H4 (cell line): ENCODE measurements around the gene SRF. TPM values are rescaled to one million over a fixed set of nuclear protein-coding genes. Genes with fewer than 3 reads are reported as not detected.

Experiments used
- DNase-seq: peaks from one replicate; pipeline ENCODE4 v3.0.0-alpha.2; 2015; ENCODE audit warnings: low spot score
- total RNA-seq: library from RNA; depleted of rRNA; stranded (reverse); fragments of >200 nt; shearing (Covaris generic); gene quantifications from 2 replicates; pipeline ENCODE4 v1.2.3, GENCODE V29; 2014

SRF gene
- total RNA-seq, 1 experiment from 2014 or later = 11.0 TPM

GRCh38 chr6:43147691-43148477 lies 23.2 kb upstream of the SRF start:
- no peak for DNase-seq

- no peak for DNase-seq
Observed at GRCh38 chr6:43149265-43149664, 21.8 kb upstream of the SRF start.

- no peak for DNase-seq
Observed at GRCh38 chr6:43150051-43150751, 20.9 kb upstream of the SRF start.

GRCh38 chr6:43159599-43159998 lies 11.5 kb upstream of the SRF start:
- DNase-seq = no peak

GRCh38 chr6:43163899-43164298 lies 7.2 kb upstream of the SRF start:
- DNase-seq = no peak

GRCh38 chr6:43170417-43170930 lies 595 bp upstream of the SRF start:
- peak; percentile 89 for DNase-seq

GRCh38 chr6:43171707-43172103 lies 636 bp downstream of the SRF start:
- DNase-seq = no peak

GRCh38 chr6:43172104-43173007 lies 1.3 kb downstream of the SRF start:
- DNase-seq = peak; percentile 41

- no peak for DNase-seq
Observed at GRCh38 chr6:43173591-43174262, 2.7 kb downstream of the SRF start.

- peak; percentile 100 for DNase-seq
Observed at GRCh38 chr6:43174263-43175112, 3.4 kb downstream of the SRF start.

GRCh38 chr6:43175676-43176422 lies 4.8 kb downstream of the SRF start:
- DNase-seq = no peak

GRCh38 chr6:43176423-43176786 lies 5.3 kb downstream of the SRF start:
- no peak for DNase-seq

- no peak for DNase-seq
Observed at GRCh38 chr6:43178150-43178549, 7.1 kb downstream of the SRF start.

GRCh38 chr6:43178951-43179830 lies 8.1 kb downstream of the SRF start:
- no peak for DNase-seq

GRCh38 chr6:43180058-43180457 lies 9.0 kb downstream of the SRF start:
- no peak for DNase-seq

- no peak for DNase-seq
Observed at GRCh38 chr6:43180985-43181384, 9.9 kb downstream of the SRF start.

- no peak for DNase-seq
Observed at GRCh38 chr6:43181621-43181941, 10.5 kb downstream of the SRF start.

GRCh38 chr6:43181942-43182860 lies 11.1 kb downstream of the SRF start, which contains the start of gene CUL9:
Gene CUL9 (plus strand): TSS chr6:43182196. CDS start chr6:43184311, 2,115 bp downstream.
- DNase-seq = peak; percentile 79
